ENCODE results near the gene KDF1. TPM values are rescaled to one million over a fixed set of nuclear protein-coding genes. Genes with fewer than 3 reads are reported as not detected.

The KDF1 gene
- total RNA-seq, 4 donors from 2014 or later = 2.3 TPM; not detected in 3

DNA sequence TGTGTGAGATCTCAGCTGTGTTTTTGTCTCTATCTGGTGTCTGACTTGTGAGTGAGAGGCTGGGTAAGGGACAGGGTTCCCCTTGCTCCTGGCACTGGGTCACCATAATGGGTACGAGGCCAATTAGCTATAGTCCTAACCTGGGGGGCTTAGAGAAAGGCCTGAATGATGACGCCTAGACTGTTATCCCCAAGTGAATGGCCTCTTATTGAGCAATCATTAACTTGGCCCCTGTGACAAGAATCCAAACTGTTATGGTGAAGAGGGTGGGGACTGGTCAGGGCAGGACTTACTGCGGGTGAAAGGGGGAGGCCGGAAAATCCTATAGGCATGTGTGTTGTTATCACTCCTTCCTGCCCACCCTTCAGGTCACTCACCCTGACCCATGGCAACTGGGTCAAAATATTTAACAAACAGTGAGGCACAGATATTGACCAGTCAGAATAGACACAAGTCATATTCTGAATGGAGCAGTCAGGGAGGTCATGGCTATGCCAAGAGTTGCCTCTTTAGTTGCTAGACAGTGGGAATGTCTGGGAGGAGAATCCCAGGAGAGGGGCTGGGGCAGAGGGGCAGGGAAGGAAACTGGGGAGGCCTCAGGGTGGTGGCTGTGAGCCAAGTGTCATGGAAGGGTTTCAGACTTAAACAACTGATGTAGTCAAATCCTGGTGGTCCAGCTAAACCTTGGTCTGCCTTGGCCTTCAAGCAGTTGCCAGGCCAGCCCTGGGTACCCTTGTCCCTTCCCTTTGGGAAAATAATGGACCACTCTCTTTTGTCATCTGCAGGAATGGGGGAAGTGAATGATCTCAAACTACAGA lies 49.7 kb downstream of the KDF1 start:
- Histone ChIP-seq H3K4me3 (no peak overlapping the region), H3K27ac (no peak overlapping the region), H3K36me3 (no peaks in the 10 kb centered on the region), H3K9me3 (no peaks in the 10 kb centered on the region), H3K4me1 (no peaks in the 10 kb centered on the region), H3K27me3 (no peaks in the 10 kb centered on the region)
- WGBS, 2 donors (ENCODE audit: low coverage in 1 of 2) = 73 to 93% methylated on average over 2 to 3 of the region's 4 CpGs
- no peak for TF ChIP-seq POLR2AphosphoS5 (IDR thresholded peaks at IDR 0.05)
- TF ChIP-seq POLR2A (IDR thresholded peaks at IDR 0.05) = no peak
- TF ChIP-seq EP300 (IDR thresholded peaks at IDR 0.05) = no peak
- TF ChIP-seq, protein P1, sequence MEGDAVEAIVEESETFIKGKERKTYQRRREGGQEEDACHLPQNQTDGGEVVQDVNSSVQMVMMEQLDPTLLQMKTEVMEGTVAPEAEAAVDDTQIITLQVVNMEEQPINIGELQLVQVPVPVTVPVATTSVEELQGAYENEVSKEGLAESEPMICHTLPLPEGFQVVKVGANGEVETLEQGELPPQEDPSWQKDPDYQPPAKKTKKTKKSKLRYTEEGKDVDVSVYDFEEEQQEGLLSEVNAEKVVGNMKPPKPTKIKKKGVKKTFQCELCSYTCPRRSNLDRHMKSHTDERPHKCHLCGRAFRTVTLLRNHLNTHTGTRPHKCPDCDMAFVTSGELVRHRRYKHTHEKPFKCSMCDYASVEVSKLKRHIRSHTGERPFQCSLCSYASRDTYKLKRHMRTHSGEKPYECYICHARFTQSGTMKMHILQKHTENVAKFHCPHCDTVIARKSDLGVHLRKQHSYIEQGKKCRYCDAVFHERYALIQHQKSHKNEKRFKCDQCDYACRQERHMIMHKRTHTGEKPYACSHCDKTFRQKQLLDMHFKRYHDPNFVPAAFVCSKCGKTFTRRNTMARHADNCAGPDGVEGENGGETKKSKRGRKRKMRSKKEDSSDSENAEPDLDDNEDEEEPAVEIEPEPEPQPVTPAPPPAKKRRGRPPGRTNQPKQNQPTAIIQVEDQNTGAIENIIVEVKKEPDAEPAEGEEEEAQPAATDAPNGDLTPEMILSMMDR (IDR thresholded peaks at IDR 0.05) = no peak
- no peak for ATAC-seq

GRCh38 chr1:26909951-26910342 lies 50.3 kb downstream of the KDF1 start:
- Histone ChIP-seq H3K27ac (no peak overlapping the region), H3K4me1 (no peaks in the 10 kb centered on the region), H3K36me3 (no peaks in the 10 kb centered on the region), H3K27me3 (no peaks in the 10 kb centered on the region), H3K4me3 (no peak overlapping the region), H3K9me3 (no peaks in the 10 kb centered on the region)
- no peak for ATAC-seq
- TF ChIP-seq POLR2A (IDR thresholded peaks at IDR 0.05) = no peak
- TF ChIP-seq POLR2AphosphoS5 (IDR thresholded peaks at IDR 0.05) = no peak
- TF ChIP-seq EP300 (IDR thresholded peaks at IDR 0.05) = no peak
- TF ChIP-seq, protein P1 (IDR thresholded peaks at IDR 0.05) = no peak
- 64% methylated on average over 2 of the region's 3 CpGs; no CpG with 5 or more reads in 1 of the 2 donors for WGBS, 2 donors (ENCODE audit: low coverage in 1 of 2)

- ATAC-seq = no peak
- H3K9me3 ChIP-seq = no peaks in the 10 kb centered on the region
- no peaks in the 10 kb centered on the region for H3K36me3 ChIP-seq
- no peaks in the 10 kb centered on the region for H3K27me3 ChIP-seq
- WGBS, 2 donors (ENCODE audit: low coverage in 1 of 2) = 52 to 61% methylated on average over 4 to 5 of the region's 6 CpGs
- H3K4me3 ChIP-seq = no peak overlapping the region
- H3K27ac ChIP-seq = no peak overlapping the region
- no peaks in the 10 kb centered on the region for H3K4me1 ChIP-seq
- TF ChIP-seq, protein P1 (IDR thresholded peaks at IDR 0.05) = no peak
- no peak for TF ChIP-seq EP300 (IDR thresholded peaks at IDR 0.05)
- no peak for TF ChIP-seq POLR2A (IDR thresholded peaks at IDR 0.05)
- TF ChIP-seq POLR2AphosphoS5 (IDR thresholded peaks at IDR 0.05) = no peak
Measured at GRCh38 chr1:26907071-26907917, 53.0 kb downstream of the KDF1 start.

DNA sequence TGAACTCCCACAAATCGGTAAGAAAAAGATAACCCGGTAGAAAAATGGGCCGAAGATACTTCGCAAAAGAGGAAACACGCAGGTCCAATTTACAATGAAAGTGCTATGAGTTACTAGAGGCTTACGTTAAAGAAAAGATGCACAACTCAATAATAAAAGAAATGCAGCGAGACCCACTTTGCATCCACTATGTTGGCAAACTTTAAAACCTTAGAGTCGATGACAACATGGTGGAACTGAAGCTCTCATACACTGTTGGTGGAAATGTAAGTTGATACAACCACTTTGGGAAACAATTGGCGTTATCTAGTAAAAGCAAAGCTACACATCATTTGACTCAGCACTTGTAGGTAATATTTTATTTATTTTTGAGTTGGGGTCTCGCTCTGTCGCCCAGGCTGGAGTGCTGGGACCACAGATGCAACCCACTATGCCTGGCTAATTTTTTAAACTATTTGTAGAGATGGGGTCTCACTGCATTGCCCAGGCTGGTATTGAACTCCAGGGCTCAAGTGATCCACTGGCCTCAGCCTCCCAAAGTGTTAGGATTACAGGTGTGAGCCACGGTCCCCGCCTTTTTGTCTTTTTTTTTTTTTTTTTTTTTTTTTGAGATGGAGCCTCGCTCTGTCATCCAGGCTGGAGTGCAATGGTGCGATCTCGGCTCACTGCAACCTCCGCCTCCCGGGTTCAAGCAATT lies 59.3 kb downstream of the KDF1 start:
- ATAC-seq = no peak
- Histone ChIP-seq H3K4me1 (peaks cover 6 to 28% (median 10%) of the 10 kb centered on the region in 3 donors), H3K27me3 (no peaks in the 10 kb centered on the region), H3K27ac (peak overlapping the region; percentile 79 to 86 (median 84)), H3K4me3 (peak overlapping the region; percentile 83 to 86), H3K36me3 (peaks cover 0 to 30% of the 10 kb centered on the region in 2 donors), H3K9me3 (no peaks in the 10 kb centered on the region)
- WGBS, 2 donors (ENCODE audit: low coverage in 1 of 2) = 27 to 42% methylated on average over 9 to 10 of the region's 18 CpGs
- no peak for TF ChIP-seq POLR2A (IDR thresholded peaks at IDR 0.05)
- TF ChIP-seq, protein P1 (IDR thresholded peaks at IDR 0.05) = no peak
- TF ChIP-seq EP300 (IDR thresholded peaks at IDR 0.05) = no peak
- no peak for TF ChIP-seq POLR2AphosphoS5 (IDR thresholded peaks at IDR 0.05)

Measured in gastroesophageal sphincter (tissue), 4 donors.